ENCODE results near the gene ARID2. TPM values are rescaled to one million over a fixed set of nuclear protein-coding genes. Genes with fewer than 3 reads are reported as not detected.

ARID2 gene
- total and polyA plus RNA-seq, 2 experiments from 2014 or later = 26.5 to 54.9 TPM

DNA sequence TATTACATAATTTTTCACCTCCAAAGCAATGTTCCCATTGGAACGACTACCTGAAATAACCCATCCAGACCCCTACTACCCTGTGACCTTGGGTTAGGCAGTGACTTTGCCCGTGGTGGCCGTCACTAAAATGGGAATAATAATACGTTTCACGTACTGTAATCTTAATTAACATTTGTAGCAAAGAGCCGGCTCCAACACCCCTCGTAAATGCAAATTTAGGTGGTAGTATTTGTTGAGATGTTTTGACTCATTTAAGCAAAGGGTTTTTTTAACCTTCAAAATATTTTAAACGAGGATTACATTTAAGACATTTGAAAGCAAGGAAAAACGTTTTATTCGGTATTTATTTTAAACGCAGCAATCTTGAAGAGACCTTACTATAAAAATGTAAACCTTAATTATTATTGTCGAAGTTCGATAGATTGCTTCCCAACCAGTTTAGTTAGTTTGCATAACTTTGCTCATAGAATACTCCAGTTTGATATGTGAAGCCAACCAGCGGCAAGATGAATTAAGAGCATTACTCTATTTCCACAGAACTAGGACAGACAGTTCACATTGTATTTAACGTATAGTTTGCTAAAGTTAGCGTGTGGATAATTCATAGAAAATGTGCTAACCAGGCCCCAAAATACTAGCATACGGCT, 1.4 kb upstream of the ARID2 start (continued):
- TF ChIP-seq, protein P1, sequence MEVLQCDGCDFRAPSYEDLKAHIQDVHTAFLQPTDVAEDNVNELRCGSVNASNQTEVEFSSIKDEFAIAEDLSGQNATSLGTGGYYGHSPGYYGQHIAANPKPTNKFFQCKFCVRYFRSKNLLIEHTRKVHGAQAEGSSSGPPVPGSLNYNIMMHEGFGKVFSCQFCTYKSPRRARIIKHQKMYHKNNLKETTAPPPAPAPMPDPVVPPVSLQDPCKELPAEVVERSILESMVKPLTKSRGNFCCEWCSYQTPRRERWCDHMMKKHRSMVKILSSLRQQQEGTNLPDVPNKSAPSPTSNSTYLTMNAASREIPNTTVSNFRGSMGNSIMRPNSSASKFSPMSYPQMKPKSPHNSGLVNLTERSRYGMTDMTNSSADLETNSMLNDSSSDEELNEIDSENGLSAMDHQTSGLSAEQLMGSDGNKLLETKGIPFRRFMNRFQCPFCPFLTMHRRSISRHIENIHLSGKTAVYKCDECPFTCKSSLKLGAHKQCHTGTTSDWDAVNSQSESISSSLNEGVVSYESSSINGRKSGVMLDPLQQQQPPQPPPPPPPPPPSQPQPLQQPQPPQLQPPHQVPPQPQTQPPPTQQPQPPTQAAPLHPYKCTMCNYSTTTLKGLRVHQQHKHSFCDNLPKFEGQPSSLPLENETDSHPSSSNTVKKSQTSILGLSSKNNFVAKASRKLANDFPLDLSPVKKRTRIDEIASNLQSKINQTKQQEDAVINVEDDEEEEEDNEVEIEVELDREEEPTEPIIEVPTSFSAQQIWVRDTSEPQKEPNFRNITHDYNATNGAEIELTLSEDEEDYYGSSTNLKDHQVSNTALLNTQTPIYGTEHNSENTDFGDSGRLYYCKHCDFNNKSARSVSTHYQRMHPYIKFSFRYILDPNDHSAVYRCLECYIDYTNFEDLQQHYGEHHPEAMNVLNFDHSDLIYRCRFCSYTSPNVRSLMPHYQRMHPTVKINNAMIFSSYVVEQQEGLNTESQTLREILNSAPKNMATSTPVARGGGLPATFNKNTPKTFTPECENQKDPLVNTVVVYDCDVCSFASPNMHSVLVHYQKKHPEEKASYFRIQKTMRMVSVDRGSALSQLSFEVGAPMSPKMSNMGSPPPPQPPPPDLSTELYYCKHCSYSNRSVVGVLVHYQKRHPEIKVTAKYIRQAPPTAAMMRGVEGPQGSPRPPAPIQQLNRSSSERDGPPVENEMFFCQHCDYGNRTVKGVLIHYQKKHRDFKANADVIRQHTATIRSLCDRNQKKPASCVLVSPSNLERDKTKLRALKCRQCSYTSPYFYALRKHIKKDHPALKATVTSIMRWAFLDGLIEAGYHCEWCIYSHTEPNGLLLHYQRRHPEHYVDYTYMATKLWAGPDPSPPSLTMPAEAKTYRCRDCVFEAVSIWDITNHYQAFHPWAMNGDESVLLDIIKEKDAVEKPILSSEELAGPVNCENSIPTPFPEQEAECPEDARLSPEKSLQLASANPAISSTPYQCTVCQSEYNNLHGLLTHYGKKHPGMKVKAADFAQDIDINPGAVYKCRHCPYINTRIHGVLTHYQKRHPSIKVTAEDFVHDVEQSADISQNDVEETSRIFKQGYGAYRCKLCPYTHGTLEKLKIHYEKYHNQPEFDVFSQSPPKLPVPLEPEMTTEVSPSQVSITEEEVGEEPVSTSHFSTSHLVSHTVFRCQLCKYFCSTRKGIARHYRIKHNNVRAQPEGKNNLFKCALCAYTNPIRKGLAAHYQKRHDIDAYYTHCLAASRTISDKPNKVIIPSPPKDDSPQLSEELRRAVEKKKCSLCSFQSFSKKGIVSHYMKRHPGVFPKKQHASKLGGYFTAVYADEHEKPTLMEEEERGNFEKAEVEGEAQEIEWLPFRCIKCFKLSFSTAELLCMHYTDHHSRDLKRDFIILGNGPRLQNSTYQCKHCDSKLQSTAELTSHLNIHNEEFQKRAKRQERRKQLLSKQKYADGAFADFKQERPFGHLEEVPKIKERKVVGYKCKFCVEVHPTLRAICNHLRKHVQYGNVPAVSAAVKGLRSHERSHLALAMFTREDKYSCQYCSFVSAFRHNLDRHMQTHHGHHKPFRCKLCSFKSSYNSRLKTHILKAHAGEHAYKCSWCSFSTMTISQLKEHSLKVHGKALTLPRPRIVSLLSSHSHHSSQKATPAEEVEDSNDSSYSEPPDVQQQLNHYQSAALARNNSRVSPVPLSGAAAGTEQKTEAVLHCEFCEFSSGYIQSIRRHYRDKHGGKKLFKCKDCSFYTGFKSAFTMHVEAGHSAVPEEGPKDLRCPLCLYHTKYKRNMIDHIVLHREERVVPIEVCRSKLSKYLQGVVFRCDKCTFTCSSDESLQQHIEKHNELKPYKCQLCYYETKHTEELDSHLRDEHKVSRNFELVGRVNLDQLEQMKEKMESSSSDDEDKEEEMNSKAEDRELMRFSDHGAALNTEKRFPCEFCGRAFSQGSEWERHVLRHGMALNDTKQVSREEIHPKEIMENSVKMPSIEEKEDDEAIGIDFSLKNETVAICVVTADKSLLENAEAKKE (CRISPR knock-in tag; IDR thresholded peaks at IDR 0.05) = no peak
- no peak for TF ChIP-seq CREB1 (CRISPR knock-in tag; IDR thresholded peaks at IDR 0.05; ENCODE audit: low read depth)
- TF ChIP-seq, protein P2, sequence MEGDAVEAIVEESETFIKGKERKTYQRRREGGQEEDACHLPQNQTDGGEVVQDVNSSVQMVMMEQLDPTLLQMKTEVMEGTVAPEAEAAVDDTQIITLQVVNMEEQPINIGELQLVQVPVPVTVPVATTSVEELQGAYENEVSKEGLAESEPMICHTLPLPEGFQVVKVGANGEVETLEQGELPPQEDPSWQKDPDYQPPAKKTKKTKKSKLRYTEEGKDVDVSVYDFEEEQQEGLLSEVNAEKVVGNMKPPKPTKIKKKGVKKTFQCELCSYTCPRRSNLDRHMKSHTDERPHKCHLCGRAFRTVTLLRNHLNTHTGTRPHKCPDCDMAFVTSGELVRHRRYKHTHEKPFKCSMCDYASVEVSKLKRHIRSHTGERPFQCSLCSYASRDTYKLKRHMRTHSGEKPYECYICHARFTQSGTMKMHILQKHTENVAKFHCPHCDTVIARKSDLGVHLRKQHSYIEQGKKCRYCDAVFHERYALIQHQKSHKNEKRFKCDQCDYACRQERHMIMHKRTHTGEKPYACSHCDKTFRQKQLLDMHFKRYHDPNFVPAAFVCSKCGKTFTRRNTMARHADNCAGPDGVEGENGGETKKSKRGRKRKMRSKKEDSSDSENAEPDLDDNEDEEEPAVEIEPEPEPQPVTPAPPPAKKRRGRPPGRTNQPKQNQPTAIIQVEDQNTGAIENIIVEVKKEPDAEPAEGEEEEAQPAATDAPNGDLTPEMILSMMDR (conservative IDR thresholded peaks at IDR 0.05; ENCODE audit: low read depth in 2 of 2) = no peak
- no peak for TF ChIP-seq ZNF331 (CRISPR knock-in tag; IDR thresholded peaks at IDR 0.05; ENCODE audit: low read depth)
- no peak for TF ChIP-seq EZH2 (IDR thresholded peaks at IDR 0.05; ENCODE audit: low read depth, unreplicated experiment)

DNA sequence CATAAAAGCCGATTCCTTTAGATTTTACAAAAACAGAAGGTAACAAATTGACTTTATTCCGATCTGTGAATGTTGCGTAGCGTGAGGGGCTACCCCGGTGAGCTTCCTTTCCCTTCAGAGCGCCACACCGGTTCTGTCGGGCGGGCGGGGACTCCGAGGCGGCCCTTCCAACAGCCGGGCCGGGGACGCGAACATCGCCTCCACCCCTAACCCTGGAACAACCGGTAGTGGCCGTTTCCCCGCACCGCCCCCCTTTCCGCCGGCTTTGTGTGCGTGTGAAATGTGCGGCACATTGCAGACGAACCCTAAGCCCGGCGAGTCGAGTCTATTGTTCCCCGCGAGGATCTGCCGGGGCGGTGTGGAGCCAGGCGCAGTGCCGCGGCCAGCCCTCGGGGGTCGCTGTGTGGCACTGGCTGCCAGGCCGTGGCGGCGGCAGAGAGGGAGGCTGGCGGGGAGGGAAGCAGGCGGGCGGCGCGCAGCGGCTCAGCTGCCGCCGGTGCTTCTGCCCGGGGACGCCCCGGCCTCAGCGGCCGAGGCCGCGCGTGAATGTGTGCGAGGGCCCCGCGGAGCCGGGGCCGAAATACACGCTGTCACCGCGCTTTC, 775 bp upstream of the ARID2 start:
- Histone ChIP-seq H3F3A (replicated peaks; ENCODE audit: low read depth) (no peaks in the 10 kb centered on the region), H2AFZ (no peak overlapping the region), H3K4me3 (peak overlapping the region; percentile 74), H3K9me2 (ENCODE audit: insufficient read depth) (no peaks in the 10 kb centered on the region), H3K27me3 (ENCODE audit: insufficient read depth) (no peaks in the 10 kb centered on the region), H3K79me2 (replicated peaks; ENCODE audit: insufficient read depth) (peaks cover 49% of the 10 kb centered on the region), H3K4me2 (peak overlapping the region; percentile 72), H3K4me1 (ENCODE audit: insufficient read depth) (peaks cover 24% of the 10 kb centered on the region), H3K36me3 (ENCODE audit: insufficient read depth) (no peaks in the 10 kb centered on the region), H4K20me1 (replicated peaks; ENCODE audit: insufficient read depth) (no peaks in the 10 kb centered on the region; the same call in 1 of the 2 replicates), H3K27ac (ENCODE audit: low read depth) (peak overlapping the region; percentile 94)
- TF ChIP-seq, protein P2 (conservative IDR thresholded peaks at IDR 0.05; ENCODE audit: low read depth in 2 of 2) = peak; percentile 58 to 88
- TF ChIP-seq CREB1 (CRISPR knock-in tag; IDR thresholded peaks at IDR 0.05; ENCODE audit: low read depth) = peak; percentile 56
- TF ChIP-seq JUNB (IDR thresholded peaks at IDR 0.05; ENCODE audit: unreplicated experiment) = peak; percentile 94
- no peak for TF ChIP-seq NANOG (IDR thresholded peaks at IDR 0.05; ENCODE audit: borderline replicate concordance)
- peak; percentile 72 for TF ChIP-seq POLR2AphosphoS5 (IDR thresholded peaks at IDR 0.05; ENCODE audit: low read depth)
- no peak for TF ChIP-seq ZNF331 (CRISPR knock-in tag; IDR thresholded peaks at IDR 0.05; ENCODE audit: low read depth)
- Mint-ChIP-seq H3K4me3 (peak overlapping the region; percentile 83), H3K27ac (peak overlapping the region; percentile 95), H3K27me3 (ENCODE audit: insufficient read depth, low read depth, poor library complexity) (peaks cover 10% of the 10 kb centered on the region), H3K4me1 (peaks cover 16% of the 10 kb centered on the region), H3K9me3 (no peaks in the 10 kb centered on the region), H3K36me3 (ENCODE audit: low read depth) (peaks cover 16% of the 10 kb centered on the region)
- peak; percentile 62 for ATAC-seq
- peak; percentile 98 for DNase-seq (ENCODE audit: low spot score)
